SHP77 (cell line): ENCODE data around the gene PLA2G4B.

Source experiments
- DNase-seq, 2 experiments: peaks; one replicate each; lab custom pipeline; 2025; lab: John Stamatoyannopoulos, UW

The PLA2G4B gene

DNA sequence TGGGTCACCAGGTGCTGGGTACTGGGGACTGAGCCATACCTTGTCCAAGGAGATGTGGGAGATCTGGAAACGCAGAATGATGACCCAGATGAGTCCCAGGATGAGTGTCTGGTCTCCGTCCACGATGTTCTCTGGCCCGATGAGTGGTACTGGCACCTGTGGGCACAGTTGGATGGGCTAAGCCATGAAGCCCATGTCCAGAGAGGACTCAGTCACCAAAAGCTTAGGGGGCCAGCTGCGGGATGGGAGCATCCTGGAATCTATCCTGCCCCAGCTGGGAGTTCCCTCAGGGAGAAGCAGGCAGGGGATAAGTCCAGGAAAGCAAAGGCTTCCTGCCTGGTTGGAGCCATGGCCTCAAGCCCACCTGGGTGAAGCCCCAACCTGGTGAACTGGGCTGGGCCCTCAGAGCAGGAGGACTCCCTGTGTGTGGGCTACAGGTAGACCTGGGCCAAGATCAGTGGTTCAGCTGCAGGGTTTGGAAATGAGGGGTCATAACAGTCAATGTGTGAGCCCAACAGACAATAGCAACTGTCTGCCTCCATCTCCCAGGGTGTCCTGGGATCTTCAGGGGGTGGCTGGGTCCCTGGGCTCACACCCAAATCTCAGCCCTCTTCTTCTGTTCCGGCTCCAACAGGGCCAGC, 51.5 kb downstream of the PLA2G4B start:
- no peak for DNase-seq

DNA sequence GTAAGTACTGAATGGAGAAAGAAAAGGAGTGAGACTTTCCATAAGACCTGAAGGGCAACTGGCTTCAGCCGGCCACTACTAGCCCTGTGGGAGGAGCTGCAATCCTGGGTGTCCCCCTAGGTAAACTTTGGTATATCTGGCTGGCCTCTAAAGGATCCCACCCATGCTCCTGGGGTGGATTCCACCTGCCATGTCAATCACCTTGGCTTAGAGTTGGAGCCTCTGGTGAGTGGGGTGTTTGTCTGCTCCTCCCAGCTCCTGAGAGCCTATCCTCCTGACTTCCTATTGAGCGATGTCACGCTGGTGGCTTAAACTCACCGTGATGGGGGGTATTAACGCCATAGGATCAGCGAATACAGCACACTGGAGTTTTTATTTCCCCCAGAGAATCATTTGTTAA, 52.6 kb downstream of the PLA2G4B start:
- no peak for DNase-seq

DNA sequence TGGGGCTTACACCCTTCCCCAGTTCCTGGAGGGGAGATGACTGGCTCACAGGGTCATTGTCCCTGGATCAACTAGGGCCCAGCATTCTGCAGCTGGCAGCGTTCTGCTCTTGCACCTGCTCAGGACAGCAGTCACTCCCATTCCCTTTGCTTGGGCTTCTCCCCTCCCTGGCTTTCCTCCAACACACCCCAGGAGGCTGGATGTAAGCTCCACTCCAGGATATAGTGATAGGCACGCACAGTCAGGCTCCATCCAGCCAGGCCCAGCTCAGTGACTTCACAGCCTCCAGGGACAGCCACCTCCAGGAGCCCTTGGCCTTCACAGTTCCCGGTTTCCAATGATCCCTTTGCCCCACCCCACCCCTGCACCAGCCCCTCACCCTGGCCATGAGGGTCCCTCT, 53.3 kb downstream of the PLA2G4B start:
- peak; percentile 96 for DNase-seq

DNA sequence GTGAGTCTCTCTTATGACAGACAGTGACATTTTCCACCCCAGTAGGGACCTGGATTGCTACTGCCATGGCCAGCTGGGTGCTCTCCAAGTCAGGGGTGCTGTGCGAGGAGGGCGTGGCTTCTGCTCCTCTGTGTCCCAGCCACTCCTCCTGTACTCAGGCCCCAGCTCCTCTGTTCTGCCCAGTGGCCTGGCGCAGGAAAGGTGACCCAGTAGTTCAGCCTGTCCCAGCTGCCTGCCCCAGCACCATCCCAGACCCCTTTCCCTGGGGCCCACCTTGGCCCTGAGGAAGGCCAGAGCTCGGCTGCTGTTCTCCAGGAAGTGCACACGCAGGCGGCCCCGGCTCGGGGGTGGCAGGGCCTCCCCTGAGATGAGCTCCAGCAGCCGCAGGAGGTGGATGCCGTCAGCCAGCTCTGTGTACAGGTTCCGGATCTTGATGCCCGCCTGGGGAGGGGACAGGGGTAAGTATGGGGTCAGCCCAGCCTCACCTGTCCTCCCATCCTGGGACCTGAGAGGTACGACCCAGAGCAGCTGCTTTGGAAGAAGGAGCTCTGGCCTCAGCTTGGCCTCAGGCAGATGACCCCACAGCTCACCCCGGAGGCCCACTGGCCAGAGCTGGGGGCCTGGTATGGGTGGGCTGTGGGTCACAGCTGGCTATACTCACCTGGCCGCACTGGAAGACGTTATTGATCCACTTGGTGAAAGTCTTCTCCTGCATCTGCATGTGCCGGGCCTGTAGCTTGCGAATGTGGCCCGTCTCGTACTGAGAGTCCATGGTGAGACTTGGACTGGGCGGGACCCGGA, 54.2 kb downstream of the PLA2G4B start:
- DNase-seq, result peak; percentile 36 to 48

DNA sequence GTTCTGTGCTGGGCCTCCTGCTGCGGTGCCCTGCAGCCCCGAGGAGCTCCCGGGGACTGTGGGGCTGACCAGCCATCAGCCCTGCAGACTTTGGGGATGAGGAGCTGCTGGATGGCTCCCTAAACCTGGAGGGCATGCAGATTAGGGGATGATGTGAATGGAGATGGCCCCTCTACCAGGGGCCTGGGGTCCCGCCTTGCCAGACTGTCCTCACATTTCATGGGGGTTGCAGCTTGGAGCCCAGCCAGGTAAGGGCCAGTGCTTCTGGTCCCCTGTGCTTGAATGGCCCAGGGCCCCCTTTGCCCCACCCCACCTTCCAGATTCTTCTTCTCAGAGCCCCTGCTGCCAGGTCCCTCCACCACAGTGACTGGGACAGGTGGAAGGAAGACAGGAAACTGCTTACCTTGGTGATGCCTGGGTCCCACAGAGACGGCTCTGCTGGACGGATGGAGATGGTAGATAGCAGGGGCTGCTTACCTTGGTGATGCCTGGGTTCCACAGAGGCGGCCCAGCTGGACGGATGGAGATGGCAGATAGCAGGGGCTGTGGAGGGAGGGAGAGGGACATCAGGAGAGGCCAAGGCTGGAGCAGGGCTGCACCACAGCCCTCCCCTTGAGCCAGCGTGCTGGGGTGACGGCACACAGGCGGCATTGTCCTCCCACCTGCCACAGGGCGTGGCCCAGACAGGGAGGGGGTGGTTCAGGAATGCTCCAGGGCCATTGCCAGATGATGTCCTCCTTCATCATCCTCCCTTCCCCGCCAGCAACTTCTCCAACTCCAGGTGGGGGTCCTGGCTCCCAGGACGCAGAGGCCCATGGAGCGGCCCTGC, 55.0 kb downstream of the PLA2G4B start, which contains the start of gene SPTBN5:
Gene SPTBN5, minus strand, starts transcription at position 632 of the 829 bp plus-strand sequence. Its CDS starts 556 bp downstream, at position 76.
- no peak for DNase-seq

DNA sequence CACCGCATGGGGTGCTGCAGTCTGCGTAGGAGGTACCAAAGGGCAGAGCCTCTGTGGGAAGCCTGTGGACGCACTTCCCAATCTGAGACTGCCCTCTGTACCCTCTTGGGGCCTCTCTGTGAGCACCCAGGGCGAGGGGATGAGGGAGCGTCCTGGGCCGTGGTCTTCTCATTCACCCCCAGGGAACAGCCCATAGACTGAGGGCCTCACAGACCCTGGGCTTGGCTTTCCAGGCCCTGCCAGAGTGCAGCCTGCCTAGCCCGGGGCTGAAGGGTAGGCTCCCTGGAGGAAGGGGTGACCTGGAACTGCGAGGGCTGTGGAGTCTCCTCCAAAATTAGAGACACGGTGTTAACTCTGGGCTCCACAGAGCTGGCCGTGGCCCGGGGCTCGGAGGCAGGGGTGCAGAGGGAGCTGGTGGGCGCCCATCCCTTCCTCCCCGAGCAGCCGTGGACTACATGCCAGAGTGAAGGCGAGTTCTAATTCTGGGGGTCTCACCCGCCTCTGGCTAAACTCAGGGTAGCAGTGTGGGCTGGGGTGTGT, 55.7 kb downstream of the PLA2G4B start:
- DNase-seq, result no peak

DNA sequence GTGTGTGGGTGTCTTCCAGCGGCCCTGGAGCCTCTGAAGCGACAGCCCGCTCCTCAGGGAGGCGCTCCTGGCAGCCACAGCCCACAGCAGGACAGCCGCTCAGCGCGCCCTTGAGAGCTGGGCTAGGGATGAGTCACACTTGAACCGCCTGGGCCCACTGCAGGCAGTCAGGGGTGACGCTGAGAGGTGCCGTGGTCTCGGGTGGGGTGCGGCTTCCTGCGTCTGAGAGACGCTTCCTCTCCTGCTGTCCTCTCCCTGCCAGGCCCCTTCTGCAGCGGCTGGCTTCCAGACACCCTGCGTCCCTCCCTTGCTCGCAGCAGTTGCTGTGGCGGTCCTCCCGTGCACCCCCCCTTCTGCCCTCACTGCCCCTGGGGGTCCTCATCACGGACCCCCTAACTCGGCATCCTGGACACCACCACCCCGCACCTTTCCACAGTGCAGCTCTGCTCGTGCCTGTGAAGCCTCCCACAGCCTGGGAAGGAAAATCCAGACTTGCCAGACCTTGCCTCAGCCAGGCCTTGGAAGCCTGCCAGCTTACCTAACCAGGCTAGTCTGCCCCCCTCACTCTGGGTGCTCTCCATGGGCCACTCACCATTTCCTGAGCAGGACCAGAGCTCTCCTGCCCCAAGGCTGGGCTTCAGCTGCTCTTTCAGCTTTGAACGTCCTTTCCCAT, 56.3 kb downstream of the PLA2G4B start:
- peak; percentile 52 to 61 for DNase-seq

DNA sequence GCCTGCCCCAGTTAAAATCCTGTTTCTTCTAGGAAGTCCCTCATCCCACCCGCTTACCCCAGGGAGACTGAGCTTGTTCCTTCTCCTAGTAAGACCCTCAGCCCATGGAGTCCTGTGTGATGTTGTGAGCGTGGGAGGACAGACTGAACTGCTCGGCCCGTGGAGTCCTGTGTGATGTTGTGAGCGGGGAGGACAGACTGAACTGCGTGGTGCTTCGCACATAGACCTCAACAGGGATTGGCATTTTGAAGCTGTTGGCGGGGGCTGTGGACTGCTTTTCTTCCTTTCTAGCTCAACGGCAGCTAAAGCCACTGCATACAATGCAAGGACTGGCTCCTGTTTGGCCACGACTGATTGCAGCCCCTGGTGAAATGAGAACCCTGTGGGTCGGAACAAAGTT, 56.8 kb downstream of the PLA2G4B start:
- no peak for DNase-seq

DNA sequence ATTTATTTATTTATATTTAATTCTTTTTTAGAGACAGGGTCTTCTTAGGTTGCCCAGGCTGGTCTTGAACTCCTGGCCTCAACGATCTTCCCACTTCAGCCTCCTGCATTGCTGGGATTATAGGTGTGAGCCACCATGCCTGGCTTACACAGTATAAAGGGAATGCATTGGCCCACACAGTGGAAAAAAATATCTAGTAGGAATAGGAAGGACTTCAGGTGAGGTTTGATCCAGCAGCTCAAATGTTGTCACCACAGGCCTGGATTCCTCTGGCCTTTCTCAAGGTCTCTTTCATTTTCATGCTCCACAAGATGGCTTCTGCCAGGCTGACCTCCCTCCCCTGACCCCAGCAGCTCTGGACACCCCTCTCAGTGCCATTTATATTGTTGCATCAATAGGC, 57.3 kb downstream of the PLA2G4B start:
- DNase-seq, result no peak

DNA sequence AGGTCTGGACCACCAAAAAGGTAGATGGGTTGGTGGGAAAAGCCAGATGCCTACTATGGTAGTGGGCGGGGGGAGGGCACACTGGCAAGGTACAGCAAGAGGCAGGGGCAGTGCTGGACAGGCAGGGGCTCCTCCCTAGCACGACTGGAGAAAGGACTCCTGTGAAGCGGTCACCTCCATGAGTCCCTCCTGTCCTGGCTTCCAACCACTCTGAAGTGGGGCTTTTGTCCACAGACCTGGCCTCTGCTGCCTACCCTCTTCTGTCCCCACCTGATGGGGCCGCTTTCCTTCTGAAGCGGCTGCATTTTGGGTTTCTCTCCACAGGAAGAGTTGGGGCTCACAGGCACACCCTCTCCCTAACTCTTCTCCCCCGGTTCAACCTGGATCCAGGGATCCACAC, 57.9 kb downstream of the PLA2G4B start:
- no peak for DNase-seq

DNA sequence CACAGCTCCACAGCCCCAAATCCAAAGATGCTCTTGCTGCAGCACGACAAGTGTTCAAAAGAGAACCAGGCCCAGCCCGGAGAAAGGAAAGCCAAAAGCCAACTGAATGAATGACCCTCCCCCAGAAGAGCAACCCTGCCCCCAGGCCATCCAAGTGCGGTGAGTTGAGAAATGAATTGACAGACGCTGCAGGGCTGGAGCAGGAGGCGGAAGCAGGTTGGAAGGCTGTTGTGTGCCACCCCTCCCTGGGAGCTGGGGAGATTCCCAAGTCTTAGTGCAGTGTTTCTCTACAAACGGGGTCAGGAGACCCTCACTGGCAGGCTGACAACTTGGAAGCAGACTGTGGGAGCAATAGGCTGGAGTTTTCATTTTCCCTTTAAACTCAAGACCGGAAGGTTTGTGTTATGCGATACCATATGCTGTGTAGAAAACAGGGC, 58.7 kb downstream of the PLA2G4B start:
- no peak for DNase-seq
